Adipocyte (in vitro differentiated cells): ENCODE data around the gene SIPA1L3.
"Not testable (repeated sequence)": the region's sequence is repeated elsewhere in the genome, so short reads cannot be mapped to it uniquely, and the experiment has no call there.

ENCODE experiments used
- DNase-seq: peaks from one replicate; pipeline ENCODE4 v3.0.0-alpha.2; 2015; ENCODE audit warnings: low read depth
- H3K27me3 ChIP-seq: replicated peaks from 2 replicates; pipeline ENCODE4 v1.7.0; 2013; ENCODE audit warnings: mild to moderate bottlenecking, low read length, moderate library complexity; ENCODE audit not compliant: control insufficient read depth, insufficient read depth
- H3K36me3 ChIP-seq: 2 replicates; pipeline ENCODE4 v1.7.0; 2013; ENCODE audit warnings: low read length, mild to moderate bottlenecking, moderate library complexity; ENCODE audit not compliant: control insufficient read depth, insufficient read depth, severe bottlenecking
- H3K4me1 ChIP-seq: 2 replicates; pipeline ENCODE4 v1.7.0; 2013; ENCODE audit warnings: mild to moderate bottlenecking, low read length, moderate library complexity; ENCODE audit not compliant: control insufficient read depth, insufficient read depth
- H3K4me3 ChIP-seq: 2 replicates; pipeline ENCODE4 v1.7.0; 2013; ENCODE audit warnings: mild to moderate bottlenecking, low read length, moderate library complexity
- H3K9ac ChIP-seq: 2 replicates; pipeline ENCODE4 v1.7.0; 2013; ENCODE audit warnings: mild to moderate bottlenecking, low read length, moderate library complexity
- H3K9me3 ChIP-seq: 2 replicates; pipeline ENCODE4 v1.7.0; 2013; ENCODE audit warnings: mild to moderate bottlenecking, low read length, moderate library complexity; ENCODE audit not compliant: control insufficient read depth

Gene SIPA1L3

DNA sequence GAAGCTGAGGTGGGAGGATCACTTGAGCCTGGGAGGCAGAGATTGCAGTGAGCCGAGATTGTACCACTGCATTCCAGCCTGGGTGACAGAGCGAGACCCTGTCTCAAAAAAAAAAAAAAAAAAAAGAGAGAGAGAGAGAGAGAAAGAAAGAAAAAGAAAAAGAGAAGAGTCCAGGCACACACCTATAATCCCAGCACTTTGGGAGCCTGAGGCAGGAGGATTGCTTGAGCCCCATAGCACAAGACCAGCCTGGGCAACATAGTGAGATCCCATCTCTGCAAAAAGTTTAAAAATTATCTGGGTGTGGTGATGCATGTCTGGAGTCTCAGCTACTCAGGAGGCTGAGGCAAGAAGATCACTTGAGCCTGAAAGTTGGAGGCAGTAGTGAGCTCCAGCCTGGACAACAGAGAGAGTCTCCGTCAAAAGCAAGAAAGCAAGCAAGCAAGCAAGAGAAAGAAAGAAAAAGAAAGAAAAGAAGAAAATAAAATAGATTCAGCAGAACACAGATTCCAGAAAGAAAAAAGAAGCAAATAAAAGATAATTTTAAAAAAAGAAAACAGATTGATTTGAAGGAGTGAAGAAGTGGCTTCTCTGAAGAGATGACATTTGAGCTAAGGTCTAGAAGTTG, 323.6 kb downstream of the SIPA1L3 start:
- not testable (repeated sequence) for H3K36me3 ChIP-seq, H3K4me3 ChIP-seq, H3K4me1 ChIP-seq, H3K9ac ChIP-seq, DNase-seq, H3K9me3 ChIP-seq
- peaks cover 19% of the 10 kb centered on the region for H3K27me3 ChIP-seq

DNA sequence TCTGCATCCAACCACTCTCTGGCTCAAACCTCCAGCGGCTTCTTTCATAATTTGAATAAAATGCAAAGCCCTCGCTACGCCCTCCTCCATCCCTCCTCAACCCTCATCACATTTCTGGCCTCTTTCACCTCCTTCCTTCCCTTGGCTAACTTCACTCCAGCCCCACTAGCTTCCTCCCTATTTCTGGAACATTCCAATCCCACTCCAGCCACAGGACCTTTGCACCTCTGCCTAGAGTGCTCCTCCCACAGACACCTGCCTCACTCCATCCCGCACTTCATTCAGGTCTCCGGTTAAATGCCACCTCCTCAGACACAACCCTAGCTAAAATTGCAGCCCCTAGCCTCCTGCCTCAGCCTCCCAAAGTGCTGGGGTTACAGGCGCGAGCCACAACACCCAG, 324.9 kb downstream of the SIPA1L3 start:
- DNase-seq = no peak
- no peaks in the 10 kb centered on the region for H3K4me1 ChIP-seq
- H3K9me3 ChIP-seq = no peaks in the 10 kb centered on the region
- no peaks in the 10 kb centered on the region for H3K36me3 ChIP-seq
- H3K9ac ChIP-seq = no peak overlapping the region
- no peak overlapping the region for H3K4me3 ChIP-seq
- peaks cover 19% of the 10 kb centered on the region for H3K27me3 ChIP-seq

DNA sequence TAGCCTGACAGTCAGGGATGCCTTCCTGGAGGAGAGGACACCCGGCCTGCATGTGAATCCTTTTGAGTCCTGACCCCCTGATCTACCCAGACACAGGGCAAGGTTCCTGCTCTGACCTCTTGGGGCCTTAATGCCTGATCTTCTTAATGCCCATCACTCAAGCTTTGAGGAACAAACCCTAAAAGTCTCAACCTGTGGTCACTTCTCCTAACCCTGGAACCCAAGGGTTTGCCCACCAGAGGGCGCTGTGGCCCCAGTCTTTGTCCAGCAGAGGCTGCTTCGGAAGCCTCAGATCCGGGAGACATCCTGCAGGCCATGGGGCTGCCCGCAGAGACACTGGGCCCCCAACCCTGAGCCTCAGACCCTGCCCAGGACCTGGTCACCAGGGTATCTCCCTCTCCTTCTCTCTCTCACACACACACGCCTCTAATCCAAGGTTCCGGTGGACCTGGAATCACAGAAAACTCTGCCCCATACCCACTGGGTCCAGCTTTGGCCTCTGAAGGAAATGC, 326.8 kb downstream of the SIPA1L3 start:
- Histone ChIP-seq H3K27me3 (peaks cover 14% of the 10 kb centered on the region), H3K4me3 (no peak overlapping the region), H3K36me3 (no peaks in the 10 kb centered on the region), H3K4me1 (no peaks in the 10 kb centered on the region), H3K9ac (no peak overlapping the region), H3K9me3 (no peaks in the 10 kb centered on the region)
- peak; percentile 91 for DNase-seq

DNA sequence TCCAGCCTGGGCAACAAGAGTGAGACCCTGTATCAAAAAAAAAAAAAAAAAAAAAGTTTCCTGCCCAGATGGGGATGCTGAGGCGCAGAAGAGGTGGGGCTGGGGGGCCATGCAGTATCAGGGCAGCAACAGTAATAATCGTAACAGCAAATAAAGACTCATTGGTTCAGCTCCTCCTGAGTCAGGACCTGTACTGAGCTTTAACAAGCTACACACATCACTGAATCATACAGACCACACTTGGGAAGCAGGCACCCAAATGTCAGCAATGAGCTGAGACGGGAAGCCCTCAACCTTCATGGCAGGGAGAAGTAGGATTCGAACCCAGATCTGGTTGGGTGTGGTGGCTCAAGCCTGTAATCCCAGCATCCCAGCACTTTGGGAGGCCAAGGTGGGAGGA, 327.6 kb downstream of the SIPA1L3 start:
- no peak for DNase-seq
- Histone ChIP-seq H3K9me3 (no peaks in the 10 kb centered on the region), H3K4me3 (no peak overlapping the region), H3K27me3 (peaks cover 12% of the 10 kb centered on the region), H3K9ac (no peak overlapping the region), H3K4me1 (no peaks in the 10 kb centered on the region), H3K36me3 (no peaks in the 10 kb centered on the region)

DNA sequence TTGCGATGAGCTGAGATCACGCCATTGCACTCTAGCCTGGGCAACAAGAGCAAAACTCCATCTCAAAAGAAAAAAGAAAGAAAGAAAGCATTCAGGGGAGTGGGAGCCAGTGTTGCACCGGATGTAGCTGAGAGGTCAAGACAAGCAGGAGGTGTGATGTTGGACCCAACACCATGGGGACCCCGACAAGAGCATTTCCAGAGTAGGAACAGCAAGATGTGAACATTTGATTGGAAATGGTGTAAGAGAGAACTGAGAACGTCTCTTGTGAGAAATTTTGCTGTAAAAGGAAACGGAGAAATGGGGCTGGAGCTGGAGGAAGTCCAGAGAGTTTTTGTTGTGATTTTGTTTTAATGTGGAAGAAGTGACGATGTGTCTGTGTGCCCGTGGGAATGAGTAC, 332.8 kb downstream of the SIPA1L3 start:
- peaks cover 2% of the 10 kb centered on the region for H3K27me3 ChIP-seq
- DNase-seq = no peak
- H3K4me1 ChIP-seq = no peaks in the 10 kb centered on the region
- H3K9ac ChIP-seq = no peak overlapping the region
- H3K4me3 ChIP-seq = no peak overlapping the region
- no peaks in the 10 kb centered on the region for H3K36me3 ChIP-seq
- no peaks in the 10 kb centered on the region for H3K9me3 ChIP-seq

DNA sequence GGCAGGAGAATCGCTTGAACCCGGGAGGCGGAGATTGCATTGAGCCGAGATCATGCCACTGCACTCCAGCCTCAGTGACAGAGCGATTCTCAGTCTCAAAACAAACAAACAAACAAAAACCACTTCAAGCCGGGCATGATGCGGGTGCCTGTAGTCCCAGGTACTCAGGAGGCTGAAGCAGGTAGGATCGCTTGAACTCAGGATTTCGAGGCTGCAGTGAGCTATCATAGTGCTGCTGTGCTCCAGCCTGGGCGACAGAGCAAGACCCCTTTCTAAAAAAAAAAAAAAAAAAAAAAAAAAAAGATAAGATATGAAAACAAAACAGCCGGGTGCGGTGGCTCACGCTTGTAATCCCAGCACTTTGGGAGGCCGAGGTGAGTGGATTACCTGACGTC, 336.3 kb downstream of the SIPA1L3 start:
- Histone ChIP-seq H3K27me3 (no peaks in the 10 kb centered on the region), H3K9me3 (no peaks in the 10 kb centered on the region), H3K4me3 (peak overlapping the region; percentile 70), H3K9ac (peak overlapping the region; percentile 69), H3K36me3 (no peaks in the 10 kb centered on the region), H3K4me1 (peaks cover 25% of the 10 kb centered on the region)
- no peak for DNase-seq

DNA sequence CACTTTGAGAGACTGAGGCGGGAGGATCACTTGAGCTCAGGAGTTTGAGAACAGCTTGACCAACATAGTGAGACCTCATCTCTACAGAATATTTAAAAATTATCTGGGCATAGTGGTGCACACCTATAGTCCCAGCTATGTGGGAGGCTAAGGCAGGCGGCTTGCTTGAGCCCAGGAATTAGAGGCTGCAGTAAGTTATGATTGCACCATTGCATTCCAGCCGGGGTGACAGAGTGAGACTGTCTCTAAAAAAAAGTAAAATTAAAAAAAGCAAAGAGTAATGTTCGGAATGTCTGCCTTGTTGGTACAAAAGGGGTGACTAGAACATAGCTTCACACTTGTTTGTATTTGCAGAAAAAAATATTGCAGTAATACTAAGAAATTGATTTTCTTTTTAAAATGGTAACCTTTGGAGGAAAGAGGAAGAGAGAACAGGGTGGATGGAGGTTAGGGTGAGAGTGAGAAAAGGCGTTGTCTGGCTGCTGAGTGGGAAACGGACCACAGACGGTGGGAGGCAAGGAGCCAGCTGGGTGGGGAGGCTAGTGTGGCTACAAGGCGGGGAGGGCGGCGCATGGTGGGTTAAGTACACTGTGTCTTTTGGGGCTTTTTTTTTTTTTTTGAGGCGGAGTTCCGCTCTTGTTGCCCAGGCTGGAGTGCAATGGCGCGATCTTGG, 339.0 kb downstream of the SIPA1L3 start:
- Histone ChIP-seq H3K27me3 (no peaks in the 10 kb centered on the region), H3K36me3 (no peaks in the 10 kb centered on the region), H3K4me3 (no peak overlapping the region), H3K9me3 (no peaks in the 10 kb centered on the region), H3K4me1 (peaks cover 31% of the 10 kb centered on the region), H3K9ac (peak overlapping the region; percentile 61)
- DNase-seq = peak; percentile 64

DNA sequence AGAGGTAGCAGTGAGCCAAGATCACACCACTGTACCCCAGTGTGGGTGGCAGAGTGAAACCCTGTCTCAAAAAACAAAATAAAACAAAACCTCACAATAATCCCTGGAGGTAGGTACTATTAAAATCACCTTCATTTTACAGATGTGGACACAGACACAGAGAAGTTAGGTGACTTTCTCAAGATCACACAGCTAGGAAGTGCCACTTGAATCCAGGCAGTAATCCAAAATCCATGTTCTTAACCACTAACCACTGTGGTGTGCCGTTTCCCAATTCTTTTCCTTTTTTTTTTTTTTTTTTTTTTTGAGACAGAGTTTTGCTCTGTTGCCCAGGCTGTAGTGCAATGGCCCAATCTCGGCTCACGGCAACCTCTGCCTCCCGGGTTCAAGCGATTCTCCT, 340.1 kb downstream of the SIPA1L3 start:
- Histone ChIP-seq H3K9me3 (no peaks in the 10 kb centered on the region), H3K4me3 (no peak overlapping the region), H3K4me1 (peaks cover 40% of the 10 kb centered on the region), H3K9ac (peak overlapping the region; percentile 61), H3K36me3 (no peaks in the 10 kb centered on the region), H3K27me3 (no peaks in the 10 kb centered on the region)
- DNase-seq = no peak

DNA sequence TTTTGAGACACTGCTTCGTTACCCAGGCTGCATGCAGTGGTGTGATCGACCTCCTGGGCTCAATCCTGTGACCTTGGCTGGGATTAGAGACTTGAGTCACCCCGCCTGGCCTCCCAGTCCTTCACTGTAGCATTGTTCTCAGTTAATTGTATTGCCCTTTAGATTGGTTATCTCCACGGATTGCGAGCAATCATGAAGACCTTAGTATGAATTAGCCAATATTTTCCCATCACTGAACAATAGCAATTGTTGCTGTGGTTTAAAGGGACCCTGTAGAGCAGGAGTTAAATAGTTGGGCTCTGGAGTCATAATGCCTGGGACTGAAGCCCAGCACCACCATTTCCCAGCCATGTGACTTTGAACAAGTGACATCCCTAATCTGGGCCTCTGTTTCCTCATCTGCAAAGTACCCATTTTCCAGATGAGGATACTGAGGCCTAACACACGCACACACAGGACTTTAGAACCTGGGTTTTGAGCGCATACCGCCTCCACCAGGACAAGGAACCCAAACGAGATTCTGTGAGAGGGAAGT, 340.8 kb downstream of the SIPA1L3 start:
- no peak overlapping the region for H3K9ac ChIP-seq
- no peaks in the 10 kb centered on the region for H3K27me3 ChIP-seq
- H3K4me1 ChIP-seq = peaks cover 44% of the 10 kb centered on the region
- H3K4me3 ChIP-seq = no peak overlapping the region
- no peaks in the 10 kb centered on the region for H3K9me3 ChIP-seq
- DNase-seq = no peak
- no peaks in the 10 kb centered on the region for H3K36me3 ChIP-seq

DNA sequence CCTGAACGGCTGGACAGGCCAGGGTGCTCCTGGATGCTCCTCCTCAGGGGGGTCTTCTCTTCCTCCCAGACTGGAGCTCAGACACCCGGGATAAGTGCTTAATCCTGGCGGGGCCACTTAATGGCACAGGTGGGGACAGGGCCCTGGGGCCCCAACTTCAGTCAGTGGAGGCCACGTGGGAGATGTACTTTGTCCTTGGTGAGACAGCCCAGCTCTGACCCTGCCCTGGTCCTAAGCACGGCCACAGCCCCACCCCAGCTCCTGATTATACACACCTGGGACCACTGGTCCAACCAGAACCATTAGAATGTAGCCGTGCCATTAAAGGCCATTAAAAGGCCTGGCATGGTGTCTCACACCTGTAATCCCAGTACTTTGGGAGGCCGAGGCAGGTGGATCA, 341.4 kb downstream of the SIPA1L3 start:
- H3K9ac ChIP-seq = no peak overlapping the region
- no peak overlapping the region for H3K4me3 ChIP-seq
- H3K27me3 ChIP-seq = no peaks in the 10 kb centered on the region
- no peaks in the 10 kb centered on the region for H3K9me3 ChIP-seq
- no peaks in the 10 kb centered on the region for H3K36me3 ChIP-seq
- peaks cover 46% of the 10 kb centered on the region for H3K4me1 ChIP-seq
- DNase-seq = no peak

DNA sequence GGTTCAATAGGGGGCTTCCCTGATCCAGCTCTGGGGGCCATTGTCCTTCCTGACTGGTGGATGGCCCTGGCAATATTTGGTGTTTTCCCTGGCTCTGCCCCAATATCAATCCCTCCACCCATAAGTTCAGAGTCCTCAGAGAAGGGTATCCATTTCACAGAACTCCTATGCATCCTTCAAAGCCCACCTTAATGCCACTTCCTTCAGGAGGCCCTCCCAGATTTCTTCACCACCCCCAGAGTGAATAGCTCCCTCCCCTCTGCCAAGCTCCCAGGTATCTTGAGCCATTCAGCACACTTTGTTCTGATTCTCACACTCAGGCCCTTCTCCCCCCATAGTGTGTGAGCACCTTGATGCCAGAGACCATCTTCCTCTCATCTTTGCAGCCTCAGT, 343.4 kb downstream of the SIPA1L3 start:
- Histone ChIP-seq H3K36me3 (no peaks in the 10 kb centered on the region), H3K4me3 (no peak overlapping the region), H3K4me1 (peaks cover 49% of the 10 kb centered on the region), H3K27me3 (no peaks in the 10 kb centered on the region), H3K9me3 (no peaks in the 10 kb centered on the region), H3K9ac (no peak overlapping the region)
- DNase-seq = no peak
